Testis (tissue), 2 donors: Measurements from ENCODE around the gene PCSK1N.

Experiments
- CTCF ChIP-seq, 3 experiments: fragments of 450-650 bp in 2 of 3; fragments of 200-600 bp in 1 of 3; sonication (generic) in 1 of 3; IDR thresholded peaks; one replicate each; pipeline ENCODE4 v1.5.1; 2016 to 2019; ENCODE audit warnings: antibody characterized with exemption in 3 of 3, mild to moderate bottlenecking in 2 of 3, moderate library complexity in 1 of 3
- POLR2A ChIP-seq: fragments of 450-650 bp; IDR thresholded peaks from one replicate; pipeline ENCODE4 v1.6.1; 2017; ENCODE audit warnings: antibody characterized with exemption, mild to moderate bottlenecking, moderate library complexity

DNA sequence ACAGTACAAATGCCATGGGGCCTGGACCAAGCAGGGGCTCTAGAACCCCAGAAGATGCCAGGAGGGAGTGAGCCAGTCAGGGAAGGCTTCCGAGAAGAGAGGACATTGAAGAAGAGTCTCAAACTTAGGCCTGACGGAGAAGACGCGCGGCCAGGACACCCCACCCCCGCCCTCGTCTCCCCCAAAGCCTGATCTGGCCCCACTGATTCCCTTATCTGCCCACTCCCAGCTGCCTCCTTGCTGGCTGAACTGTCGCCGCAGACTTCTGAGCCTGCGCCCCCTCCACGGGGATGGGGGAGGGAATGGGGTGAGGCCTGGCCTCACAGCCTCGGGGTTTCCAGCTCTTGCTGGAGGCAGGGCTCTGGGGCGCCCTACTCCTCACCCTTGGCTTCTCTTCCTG is 52.6 kb downstream of the PCSK1N start:
- TF ChIP-seq CTCF (IDR thresholded peaks at IDR 0.05) (no peak), POLR2A (no peak)
